Sigmoid colon (tissue), 7 donors: Measurements from ENCODE around the gene FOSL2. TPM values are rescaled to one million over a fixed set of nuclear protein-coding genes. Genes with fewer than 3 reads are reported as not detected.

Experiments
- DNase-seq: peaks from one replicate; pipeline ENCODE4 v3.0.0-alpha.2; 2019
- H3K27ac ChIP-seq, 4 donors: fragments of 200-600 bp; sonication (generic); one replicate each; pipeline ENCODE4 v1.5.1; 2016 to 2019; ENCODE audit warnings: mild to moderate bottlenecking in 1 of 4
- H3K27me3 ChIP-seq, 3 donors: fragments of 200-600 bp; sonication (generic); one replicate each; pipeline ENCODE4 v1.5.1; 2019; ENCODE audit warnings: mild to moderate bottlenecking in 1 of 3
- H3K36me3 ChIP-seq, 4 donors: fragments of 200-600 bp; sonication (generic); one replicate each; pipeline ENCODE4 v1.5.1; 2016 to 2019
- H3K4me1 ChIP-seq, 4 donors: fragments of 200-600 bp; sonication (generic); one replicate each; pipeline ENCODE4 v1.5.1; 2017 to 2019
- H3K4me3 ChIP-seq, 4 donors: fragments of 200-600 bp; sonication (generic); one replicate each; pipeline ENCODE4 v1.5.1; 2017 to 2019; ENCODE audit warnings: mild to moderate bottlenecking in 2 of 4, moderate library complexity in 1 of 4
- H3K9me3 ChIP-seq, 4 donors: fragments of 200-600 bp in 3 of 4; sonication (generic) in 3 of 4; one replicate each; pipeline versions ENCODE4 v1.5.1 to v1.6.1; 2013 to 2019
- CTCF ChIP-seq, 4 experiments: fragments of 450-650 bp in 3 of 4; fragments of 200-600 bp in 1 of 4; IDR thresholded peaks; one replicate each; pipeline ENCODE4 v1.5.1; 2016 to 2019; ENCODE audit warnings: antibody characterized with exemption in 4 of 4, mild to moderate bottlenecking in 3 of 4, moderate library complexity in 2 of 4
- EP300 ChIP-seq, 4 donors: sonication (generic); formaldehyde crosslinking; IDR thresholded peaks; one replicate each; pipeline ENCODE4 v1.6.1; 2017; ENCODE audit warnings: antibody characterized with exemption in 4 of 4
- POLR2A ChIP-seq, 2 donors: fragments of 450-650 bp; IDR thresholded peaks; one replicate each; pipeline ENCODE4 v1.6.1; 2016; ENCODE audit warnings: antibody characterized with exemption in 2 of 2, mild to moderate bottlenecking in 2 of 2, moderate library complexity in 2 of 2
- POLR2AphosphoS5 ChIP-seq, 4 donors: sonication (generic); formaldehyde crosslinking; IDR thresholded peaks; one replicate each; pipeline ENCODE4 v1.6.1; 2017; ENCODE audit warnings: antibody characterized with exemption in 4 of 4
- WGBS, 2 donors: extraction: QIAGEN DNeasy Blood & Tissue Kit; methylation state at CpG; one replicate each; pipeline ENCODE4 v1.1.7; 2013; 5-methylcytosine and 5-hydroxymethylcytosine counted together
- intact Hi-C: fragments of 100-400 bp; cut with DNase I; formaldehyde crosslinking; loops from one replicate; pipeline ENCODE4 v1.15.1; 2023
- polyA plus RNA-seq, 3 donors: library from polyadenylated mRNA; stranded (reverse); fragments of 200-250 nt; gene quantifications; one replicate each; pipeline ENCODE4 v1.2.3, GENCODE V29; 2013
- total RNA-seq, 4 donors: library from RNA; depleted of rRNA; stranded (reverse); fragments of >200 nt; gene quantifications; one replicate each; pipeline ENCODE4 v1.1.0, GENCODE V29; 2016
- donor health status: healthy with polysubstance abuse.
- donor health status: Bipolar disorder and iron deficiency.
- donor health status: healthy.

Gene FOSL2
- total and polyA plus RNA-seq, 7 donors = 30.0 to 208 (median 65.8) TPM

DNA sequence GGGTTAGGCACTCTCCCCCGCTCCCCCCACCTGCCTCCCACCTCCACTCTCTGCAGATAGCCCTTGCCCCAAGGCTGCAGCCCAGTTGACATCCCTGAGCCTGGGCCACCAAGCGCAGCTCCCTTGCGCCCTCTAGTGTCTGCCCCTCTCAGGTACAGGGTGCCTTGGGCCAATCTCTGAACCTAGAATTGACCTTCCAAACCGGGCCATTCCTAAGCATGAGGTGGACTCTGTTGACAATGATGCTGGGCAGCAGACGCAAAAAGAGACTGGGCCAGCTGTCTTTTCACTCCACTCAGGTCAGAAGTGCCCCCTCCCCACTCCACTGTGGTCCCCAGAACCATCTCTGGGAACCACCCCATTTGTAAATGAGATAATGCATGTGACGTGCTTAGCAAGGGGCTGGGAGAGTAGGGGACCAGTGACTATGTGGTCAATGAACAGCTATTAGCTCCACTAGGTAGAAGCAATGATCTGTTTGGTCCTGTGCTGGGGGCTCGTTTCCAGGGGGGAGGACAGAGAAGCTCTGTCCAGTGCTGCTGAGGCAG lies 60.0 kb downstream of the FOSL2 start:
- no peak overlapping the region for H3K27ac ChIP-seq
- TF ChIP-seq CTCF (IDR thresholded peaks at IDR 0.05) (peak; percentile 92 to 94 (median 92)), POLR2AphosphoS5 (IDR thresholded peaks at IDR 0.05) (no peak), EP300 (IDR thresholded peaks at IDR 0.05) (no peak), POLR2A (IDR thresholded peaks at IDR 0.05) (no peak)
- WGBS, 2 donors = 25 to 39% methylated on average over 7 of the region's 7 CpGs
- DNase-seq = peak; percentile 81
- intact Hi-C loops = loop anchor here (1.0 kb wide), 2 partner anchors 698 to 748 kb away; no protein-coding TSS in a partner anchor
- H3K9me3 ChIP-seq = no peaks in the 10 kb centered on the region
- no peak overlapping the region for H3K4me3 ChIP-seq
- no peaks in the 10 kb centered on the region for H3K36me3 ChIP-seq
- H3K27me3 ChIP-seq = no peaks in the 10 kb centered on the region
- H3K4me1 ChIP-seq = no peaks in the 10 kb centered on the region

- DNase-seq = peak; percentile 55
- TF ChIP-seq POLR2A (IDR thresholded peaks at IDR 0.05) (no peak), CTCF (IDR thresholded peaks at IDR 0.05) (no peak), POLR2AphosphoS5 (IDR thresholded peaks at IDR 0.05) (no peak), EP300 (IDR thresholded peaks at IDR 0.05) (no peak)
- no peak overlapping the region for H3K4me3 ChIP-seq
- H3K9me3 ChIP-seq = no peaks in the 10 kb centered on the region
- no peaks in the 10 kb centered on the region for H3K27me3 ChIP-seq
- no peaks in the 10 kb centered on the region for H3K4me1 ChIP-seq
- no peaks in the 10 kb centered on the region for H3K36me3 ChIP-seq
- 90 to 94% methylated on average over 8 of the region's 8 CpGs for WGBS, 2 donors
- H3K27ac ChIP-seq = no peak overlapping the region
- intact Hi-C loops = no loop called here
Measured at GRCh38 chr2:28453396-28453795, 60.7 kb downstream of the FOSL2 start.

- TF ChIP-seq POLR2A (IDR thresholded peaks at IDR 0.05) = no peak
- no peak for TF ChIP-seq POLR2AphosphoS5 (IDR thresholded peaks at IDR 0.05)
- no peak for TF ChIP-seq CTCF (IDR thresholded peaks at IDR 0.05)
- TF ChIP-seq EP300 (IDR thresholded peaks at IDR 0.05) = no peak
- H3K9me3 ChIP-seq = no peaks in the 10 kb centered on the region
- peak; percentile 47 for DNase-seq
- intact Hi-C loops = no loop called here
- no peaks in the 10 kb centered on the region for H3K4me1 ChIP-seq
- H3K27me3 ChIP-seq = no peaks in the 10 kb centered on the region
- no peak overlapping the region for H3K27ac ChIP-seq
- H3K4me3 ChIP-seq = no peak overlapping the region
- 87 to 91% methylated on average over 14 of the region's 14 CpGs for WGBS, 2 donors
- no peaks in the 10 kb centered on the region for H3K36me3 ChIP-seq
Measured at GRCh38 chr2:28454016-28454930, 61.6 kb downstream of the FOSL2 start.

- 93 to 95% methylated on average over 10 of the region's 10 CpGs for WGBS, 2 donors
- no peaks in the 10 kb centered on the region for H3K9me3 ChIP-seq
- H3K4me1 ChIP-seq = no peaks in the 10 kb centered on the region
- H3K27me3 ChIP-seq = no peaks in the 10 kb centered on the region
- TF ChIP-seq CTCF (IDR thresholded peaks at IDR 0.05) (no peak), EP300 (IDR thresholded peaks at IDR 0.05) (no peak), POLR2AphosphoS5 (IDR thresholded peaks at IDR 0.05) (no peak), POLR2A (IDR thresholded peaks at IDR 0.05) (no peak)
- DNase-seq = peak; percentile 48
- no peaks in the 10 kb centered on the region for H3K36me3 ChIP-seq
- intact Hi-C loops = no loop called here
- H3K4me3 ChIP-seq = no peak overlapping the region
- H3K27ac ChIP-seq = no peak overlapping the region
Measured at GRCh38 chr2:28457237-28457636, 64.6 kb downstream of the FOSL2 start.
